HS-5 (cell line): ENCODE data around the gene C19orf81.

Experiments
- DNase-seq: peaks from one replicate; pipeline ENCODE4 v3.0.0-alpha.2; 2012; ENCODE audit warnings: low read depth

C19orf81 gene

DNA sequence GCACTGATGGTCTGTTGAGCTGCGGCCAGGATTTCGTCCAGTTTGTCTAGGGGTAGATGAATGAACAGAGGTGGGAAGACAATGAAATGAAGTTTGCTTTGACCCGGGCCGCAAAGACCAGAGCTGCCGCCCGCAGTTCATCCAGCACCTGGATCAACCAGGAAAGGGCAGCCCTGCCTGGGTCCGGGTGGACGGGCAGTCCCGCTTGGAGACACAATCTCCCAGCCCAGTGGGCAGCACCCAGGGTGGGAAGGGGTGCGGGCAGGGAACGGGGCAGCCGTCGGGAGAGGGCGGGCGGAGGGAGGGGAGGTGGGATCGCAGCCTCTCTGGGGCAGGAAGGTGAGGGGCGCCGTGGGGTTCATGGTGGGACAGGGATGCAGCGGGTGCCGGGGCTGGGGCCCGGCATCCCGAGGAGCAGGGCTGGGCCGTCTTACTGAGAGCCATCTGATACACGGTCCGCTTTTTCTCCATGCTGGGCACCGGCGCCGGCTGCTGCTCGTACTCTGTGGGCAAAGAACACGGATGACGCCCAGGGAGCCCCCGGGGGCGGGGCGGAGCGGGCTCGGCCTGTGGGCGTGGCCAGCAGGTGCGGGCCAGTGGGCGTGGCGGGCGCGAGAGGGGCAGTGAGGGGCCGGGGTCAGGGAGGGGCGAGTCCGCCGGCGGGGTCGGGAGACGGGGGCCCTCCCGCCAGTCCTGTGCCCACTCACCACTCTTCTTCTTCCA lies 37.2 kb downstream of the C19orf81 start:
- no peak for DNase-seq

GRCh38 chr19:50688766-50689165 lies 39.5 kb downstream of the C19orf81 start:
- DNase-seq, result no peak

DNA sequence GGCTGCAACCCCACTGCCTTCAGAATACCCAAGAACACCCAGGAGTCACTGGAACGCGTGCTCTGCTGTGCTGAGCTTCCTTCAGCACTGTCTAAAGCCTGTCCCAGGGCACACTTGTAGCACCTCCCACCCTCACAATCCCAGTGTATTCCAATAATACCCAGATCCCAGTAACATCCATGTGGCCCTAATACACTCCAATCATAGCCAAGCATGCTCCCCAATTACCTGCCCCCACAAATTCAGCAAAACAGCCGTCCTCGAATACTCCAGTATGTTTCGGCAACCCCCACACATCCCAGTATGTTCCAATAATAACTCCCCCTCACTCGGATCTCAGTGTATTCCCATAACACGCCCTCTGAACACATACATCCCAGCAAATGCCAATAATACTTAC lies 41.2 kb downstream of the C19orf81 start:
- DNase-seq, result no peak

DNA sequence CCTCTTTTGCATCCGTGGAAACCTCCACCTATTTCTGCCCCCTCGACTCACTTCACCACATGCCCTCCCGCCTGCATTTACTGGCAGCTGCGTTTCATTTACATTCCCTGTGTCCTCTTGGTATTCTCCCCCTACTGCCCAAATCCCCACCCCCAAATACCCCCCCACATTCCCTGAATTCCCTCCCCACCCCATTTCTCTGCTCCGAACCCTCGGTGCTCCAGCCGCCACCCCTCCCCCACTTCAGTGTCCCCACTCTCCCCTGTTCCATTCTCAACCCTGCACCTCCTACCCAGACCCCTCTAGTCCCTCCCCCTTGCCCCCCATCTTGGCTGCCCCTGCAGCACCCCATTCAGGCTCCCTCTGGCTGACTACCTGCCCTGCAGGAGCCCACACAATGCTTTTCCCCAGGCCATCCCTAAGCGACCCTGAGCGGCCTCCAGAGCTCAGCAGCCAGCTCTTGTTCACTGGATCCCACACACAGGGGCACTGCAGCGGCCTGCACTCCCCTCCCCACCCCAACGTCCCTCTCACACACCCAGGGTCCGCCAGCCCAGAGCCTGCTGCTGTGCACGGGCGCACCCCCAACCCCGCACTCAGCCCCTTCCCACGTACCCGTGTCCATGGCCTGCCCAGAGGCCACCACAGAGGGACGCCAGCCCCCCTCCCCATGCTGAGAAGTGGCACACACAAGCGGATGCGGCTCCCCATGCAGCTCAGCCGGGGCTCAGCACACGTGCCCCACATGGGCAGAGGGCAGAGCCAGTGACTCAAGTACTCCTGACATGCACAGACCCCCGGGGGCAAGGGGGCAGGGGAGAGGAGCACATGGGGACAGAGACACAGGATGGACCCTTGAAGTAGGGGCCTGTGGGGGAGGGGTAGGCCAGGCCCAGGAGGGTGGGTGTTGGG lies 44.1 kb downstream of the C19orf81 start:
- no peak for DNase-seq

DNA sequence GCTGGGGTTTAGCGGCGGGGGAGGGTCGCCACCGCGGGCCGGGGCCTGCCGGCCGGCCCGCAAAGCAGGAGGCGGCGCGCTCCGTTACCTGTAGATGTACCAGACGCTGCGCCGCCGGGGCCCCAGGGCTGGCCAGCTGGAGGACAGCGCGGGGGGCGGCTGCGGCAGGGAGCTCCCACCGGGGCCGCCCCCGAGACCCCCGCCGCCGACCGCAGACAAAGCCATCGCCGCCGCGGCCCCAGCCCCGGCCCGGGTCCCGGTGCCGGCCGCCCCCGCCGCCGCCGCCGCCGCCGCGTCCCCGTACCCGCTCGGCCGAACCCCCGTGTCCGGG lies 45.5 kb downstream of the C19orf81 start:
- DNase-seq, result no peak

GRCh38 chr19:50695251-50696093 lies 46.2 kb downstream of the C19orf81 start:
- no peak for DNase-seq

- DNase-seq, result no peak
Measured at GRCh38 chr19:50696094-50696483, 46.8 kb downstream of the C19orf81 start.

- no peak for DNase-seq
Measured at GRCh38 chr19:50697414-50698124, 48.3 kb downstream of the C19orf81 start.

- no peak for DNase-seq
Measured at GRCh38 chr19:50701367-50701985, 52.2 kb downstream of the C19orf81 start.

- no peak for DNase-seq
Measured at GRCh38 chr19:50702158-50702870, 53.1 kb downstream of the C19orf81 start.

DNA sequence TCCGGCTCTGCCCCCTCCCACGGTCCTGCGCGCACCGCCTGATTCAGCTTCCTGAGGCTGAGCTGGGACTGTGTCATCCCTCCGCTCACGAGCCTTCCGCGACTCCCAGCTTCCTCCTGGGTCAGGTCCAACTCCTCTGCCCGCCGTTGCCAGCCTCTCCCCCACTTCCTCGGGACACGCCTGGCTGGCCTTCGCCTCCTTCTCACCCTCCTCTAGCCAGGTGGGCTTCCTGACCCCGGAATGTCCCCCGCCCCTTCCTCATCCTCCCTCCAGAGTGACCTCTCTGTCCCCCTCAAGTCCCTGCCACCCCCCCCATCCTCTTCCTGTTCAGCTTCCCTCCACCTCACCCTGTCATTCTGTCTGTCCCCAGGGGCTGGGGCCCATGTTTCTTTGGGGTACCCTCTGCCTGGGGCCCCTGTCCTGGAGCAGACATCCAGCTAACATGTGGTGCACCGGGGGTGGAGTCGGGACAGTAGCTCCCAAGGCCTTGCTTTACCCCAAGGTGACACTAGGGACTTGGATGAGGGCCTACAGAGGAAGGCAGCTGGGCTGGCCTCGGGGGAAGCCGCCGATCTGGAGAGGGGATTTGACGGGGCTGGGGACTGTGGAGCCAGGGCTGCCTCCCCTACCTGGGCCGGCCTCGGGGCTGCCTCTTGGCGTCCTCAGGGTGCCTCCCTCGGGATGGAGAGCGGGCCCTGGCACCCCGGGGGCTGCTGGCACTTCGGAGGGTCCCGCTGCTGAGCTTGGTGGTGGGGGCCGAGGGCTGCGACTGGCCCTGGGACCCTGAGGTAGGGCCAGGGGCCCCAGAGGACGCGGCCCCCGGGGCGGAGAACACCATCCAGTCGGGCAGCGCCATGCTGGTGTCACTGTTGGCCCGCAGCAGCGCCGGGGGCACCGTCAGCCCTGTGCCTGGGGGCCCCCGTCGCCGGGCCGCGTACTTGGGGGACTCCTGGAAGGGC lies 53.9 kb downstream of the C19orf81 start:
- peak; percentile 61 for DNase-seq

DNA sequence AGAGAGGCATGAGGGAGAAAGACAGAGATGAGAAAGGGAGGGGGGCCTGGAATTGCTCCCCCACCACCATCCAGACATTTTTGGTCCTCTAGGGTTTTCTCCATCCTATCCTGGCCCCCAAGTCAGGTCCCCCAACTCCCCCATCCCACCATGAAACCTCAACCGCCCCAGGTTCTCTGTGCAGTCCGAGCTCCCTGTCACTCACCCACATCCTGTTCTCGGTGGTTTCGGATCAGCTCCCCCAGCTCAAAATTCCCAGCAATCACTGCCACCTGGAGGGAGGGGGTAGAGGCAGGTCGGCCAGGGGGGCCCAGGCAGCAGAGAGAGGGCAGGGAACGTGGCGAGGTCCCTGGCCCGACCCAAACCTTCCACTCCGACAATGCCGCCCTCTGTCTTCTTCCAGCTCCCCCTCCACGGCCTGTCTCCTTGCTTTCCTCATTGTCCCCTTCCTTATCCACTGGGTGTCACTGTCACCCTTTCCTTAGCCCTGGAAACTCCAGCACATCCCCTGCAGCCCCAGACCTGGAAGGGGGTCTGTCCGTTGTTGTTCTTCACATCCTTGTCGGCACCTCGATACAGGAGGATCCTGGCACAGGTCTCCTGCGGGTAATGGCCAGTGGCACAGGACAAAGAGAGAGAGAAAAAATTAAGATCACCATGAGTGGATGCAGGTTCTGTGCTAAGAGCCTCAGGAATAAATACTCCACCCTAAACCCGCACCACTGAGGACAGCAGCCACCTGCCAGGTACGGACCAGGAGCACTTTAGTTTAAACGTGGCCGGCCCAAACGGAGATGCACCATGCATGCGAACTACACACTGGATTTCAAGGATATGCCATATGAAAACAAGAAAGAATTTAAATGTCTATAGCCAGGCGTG lies 54.9 kb downstream of the C19orf81 start:
- no peak for DNase-seq

GRCh38 chr19:50705422-50706019 lies 56.3 kb downstream of the C19orf81 start:
- DNase-seq, result peak; percentile 84

DNA sequence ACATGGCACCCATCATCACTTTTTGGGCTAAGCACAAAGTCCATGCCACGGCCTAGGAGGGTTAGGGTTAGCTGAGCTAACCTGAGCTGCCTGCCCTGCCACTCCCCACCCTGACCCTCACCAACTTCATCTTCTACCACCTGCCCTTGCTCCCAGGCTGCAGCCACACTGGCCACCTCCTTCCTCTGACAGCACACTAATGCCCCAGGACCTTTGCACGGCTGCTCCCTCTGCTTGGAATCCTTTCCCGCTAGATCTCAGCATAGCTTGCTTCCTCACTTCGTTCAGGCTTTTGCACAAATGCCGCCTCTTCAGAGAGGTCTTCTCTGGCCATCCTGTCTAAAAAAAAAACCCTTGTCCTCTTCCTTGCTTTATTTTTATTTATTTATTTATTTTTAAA lies 57.1 kb downstream of the C19orf81 start:
- DNase-seq, result no peak

- DNase-seq, result no peak
Measured at GRCh38 chr19:50708179-50708879, 59.1 kb downstream of the C19orf81 start.
